ENCODE data around the gene DDC.

The DDC gene, protein sequence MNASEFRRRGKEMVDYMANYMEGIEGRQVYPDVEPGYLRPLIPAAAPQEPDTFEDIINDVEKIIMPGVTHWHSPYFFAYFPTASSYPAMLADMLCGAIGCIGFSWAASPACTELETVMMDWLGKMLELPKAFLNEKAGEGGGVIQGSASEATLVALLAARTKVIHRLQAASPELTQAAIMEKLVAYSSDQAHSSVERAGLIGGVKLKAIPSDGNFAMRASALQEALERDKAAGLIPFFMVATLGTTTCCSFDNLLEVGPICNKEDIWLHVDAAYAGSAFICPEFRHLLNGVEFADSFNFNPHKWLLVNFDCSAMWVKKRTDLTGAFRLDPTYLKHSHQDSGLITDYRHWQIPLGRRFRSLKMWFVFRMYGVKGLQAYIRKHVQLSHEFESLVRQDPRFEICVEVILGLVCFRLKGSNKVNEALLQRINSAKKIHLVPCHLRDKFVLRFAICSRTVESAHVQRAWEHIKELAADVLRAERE

DNA sequence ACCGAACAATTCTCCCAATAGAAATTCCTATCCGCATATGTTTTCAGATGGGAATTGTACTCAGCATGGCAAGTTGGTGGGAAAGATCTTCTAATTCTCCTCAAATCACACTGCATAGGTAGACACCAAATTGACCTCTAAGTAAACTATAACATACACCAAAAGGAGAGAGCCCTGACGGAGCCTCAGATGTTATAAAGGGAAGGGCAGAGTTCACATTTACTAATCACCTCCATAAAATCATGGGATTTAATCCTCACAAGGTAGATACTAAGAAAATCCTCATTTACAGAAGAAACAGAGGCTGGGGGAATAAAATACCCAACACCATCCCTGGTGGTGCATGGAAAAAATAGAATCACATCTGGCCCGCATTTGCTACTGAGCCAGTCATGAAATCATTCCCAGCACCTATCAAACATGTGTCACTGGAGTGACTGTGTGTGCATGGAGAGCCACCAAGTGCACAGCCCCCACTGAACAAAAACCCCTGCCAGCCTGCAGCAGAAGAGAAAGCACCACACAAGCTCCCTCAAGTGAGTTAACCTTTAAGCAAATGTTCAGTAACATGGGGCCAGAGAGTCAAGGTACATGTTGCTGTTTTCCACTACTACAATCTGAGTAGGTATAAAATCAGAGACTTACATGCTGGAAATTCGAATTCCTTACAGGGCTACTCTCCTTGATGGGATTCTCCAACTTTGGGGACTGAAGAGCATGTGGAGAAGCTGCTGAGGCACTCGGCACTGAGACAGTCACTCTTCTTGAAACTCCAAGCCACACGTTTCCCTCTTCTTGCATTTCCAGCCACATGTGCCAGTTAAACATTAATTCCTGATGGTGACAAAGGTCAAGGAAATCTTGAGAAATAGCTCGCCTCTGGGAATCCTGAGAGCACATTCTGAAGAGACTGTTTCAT, at the start of gene DDC:
Gene DDC (minus strand): TSS at position 766 of the 919 bp plus-strand sequence. CDS start 21,320 bp downstream, outside the sequence.
- DNase-seq, result no peak

DNA sequence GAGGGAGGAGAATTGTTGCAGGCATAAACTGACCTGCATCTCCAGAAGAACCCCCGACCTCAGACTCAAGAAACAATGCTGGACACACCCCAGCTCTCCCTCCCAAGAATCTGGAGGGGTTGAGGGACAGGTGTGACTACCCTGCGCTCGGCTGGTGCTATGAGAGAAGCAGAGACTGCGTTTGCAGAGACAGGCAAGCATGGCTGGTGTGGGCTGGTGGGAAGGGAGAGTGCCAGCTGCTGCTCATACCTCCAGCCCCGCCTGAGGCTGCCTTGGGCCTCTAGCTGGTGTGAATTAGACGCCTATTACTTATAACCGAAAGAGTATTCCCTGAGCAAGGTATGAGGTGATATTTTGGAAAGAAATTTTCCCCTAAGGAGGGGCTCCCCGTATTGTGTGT, 48.3 kb upstream of the DDC start:
- DNase-seq, result no peak

DNA sequence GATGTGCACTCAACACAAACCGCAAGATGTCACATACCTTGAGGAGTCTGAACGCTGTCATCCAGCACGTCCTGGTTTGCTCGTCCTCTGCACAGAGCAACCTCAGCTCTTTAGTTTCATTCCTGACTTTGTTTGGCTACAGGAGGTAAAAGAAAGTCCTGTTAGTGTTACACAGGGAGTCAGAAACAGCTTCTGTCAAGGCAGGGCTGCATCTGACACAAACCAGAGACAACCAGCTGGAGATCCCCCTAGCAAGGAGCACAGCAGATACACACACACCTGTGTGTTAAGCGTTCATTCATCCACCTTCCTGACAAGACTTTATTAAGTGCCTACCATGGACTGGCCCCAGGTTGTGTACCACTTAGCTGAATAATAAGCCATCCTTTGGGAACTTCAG, 47.5 kb upstream of the DDC start:
- DNase-seq, result no peak

- peak; percentile 42 to 66 for DNase-seq
Observed at GRCh38 chr7:50610521-50611277, 45.5 kb upstream of the DDC start.

GRCh38 chr7:50608196-50608906, 43.1 kb upstream of the DDC start:
- peak in 1 of 2 donors; percentile 45 for DNase-seq

GRCh38 chr7:50607524-50608125, 42.4 kb upstream of the DDC start:
- no peak for DNase-seq

- DNase-seq, result no peak
Observed at GRCh38 chr7:50605059-50605458, 39.9 kb upstream of the DDC start.

GRCh38 chr7:50603287-50603686, 38.1 kb upstream of the DDC start:
- DNase-seq, result no peak

DNA sequence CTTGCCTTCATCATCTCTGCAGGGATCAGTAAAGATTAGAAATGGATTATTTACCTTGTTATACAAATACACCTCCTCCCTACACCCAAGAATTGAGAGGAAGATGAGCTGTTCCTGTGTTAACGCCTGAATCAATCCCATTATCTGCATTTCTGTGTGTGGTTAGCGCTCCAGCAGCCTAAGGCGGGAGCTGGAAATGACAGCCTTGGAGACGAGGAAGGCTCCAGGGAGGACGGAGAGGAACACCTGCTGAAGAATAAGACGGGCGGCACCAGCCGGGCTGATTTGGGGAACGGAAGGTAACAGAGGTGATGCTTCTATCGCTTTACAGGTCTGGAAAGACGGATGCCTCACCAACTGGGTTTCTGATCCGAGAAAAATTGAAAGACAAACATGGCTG, 34.2 kb upstream of the DDC start:
- DNase-seq, result no peak

GRCh38 chr7:50598460-50599343, 33.5 kb upstream of the DDC start:
- DNase-seq, result no peak

- no peak for DNase-seq
Observed at GRCh38 chr7:50596484-50596883, 31.3 kb upstream of the DDC start.

- DNase-seq, result peak; percentile 21 to 45
Observed at GRCh38 chr7:50595491-50596102, 30.4 kb upstream of the DDC start.

GRCh38 chr7:50594734-50595485, 29.7 kb upstream of the DDC start:
- no peak for DNase-seq

DNA sequence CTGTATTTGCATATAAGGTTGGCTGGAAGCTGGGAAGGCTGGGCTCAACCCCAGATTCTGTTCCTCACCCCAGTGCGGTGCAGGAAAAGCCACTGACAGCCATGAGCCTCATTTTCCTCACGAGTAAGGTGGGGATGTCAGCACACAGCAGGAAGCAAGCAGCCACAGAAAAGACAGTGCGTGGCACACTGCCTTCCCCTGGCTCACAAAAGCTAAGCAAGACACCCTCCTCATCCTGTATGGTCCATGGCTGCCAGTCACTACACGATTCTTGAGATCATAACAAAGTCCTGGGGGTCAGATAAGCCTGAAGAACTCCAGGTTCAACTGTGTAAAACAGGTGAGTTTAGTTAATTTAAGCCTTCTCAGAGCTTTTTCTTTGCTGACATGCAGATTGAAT, 28.9 kb upstream of the DDC start:
- no peak for DNase-seq

- DNase-seq, result no peak
Observed at GRCh38 chr7:50592940-50593339, 27.7 kb upstream of the DDC start.

DNA sequence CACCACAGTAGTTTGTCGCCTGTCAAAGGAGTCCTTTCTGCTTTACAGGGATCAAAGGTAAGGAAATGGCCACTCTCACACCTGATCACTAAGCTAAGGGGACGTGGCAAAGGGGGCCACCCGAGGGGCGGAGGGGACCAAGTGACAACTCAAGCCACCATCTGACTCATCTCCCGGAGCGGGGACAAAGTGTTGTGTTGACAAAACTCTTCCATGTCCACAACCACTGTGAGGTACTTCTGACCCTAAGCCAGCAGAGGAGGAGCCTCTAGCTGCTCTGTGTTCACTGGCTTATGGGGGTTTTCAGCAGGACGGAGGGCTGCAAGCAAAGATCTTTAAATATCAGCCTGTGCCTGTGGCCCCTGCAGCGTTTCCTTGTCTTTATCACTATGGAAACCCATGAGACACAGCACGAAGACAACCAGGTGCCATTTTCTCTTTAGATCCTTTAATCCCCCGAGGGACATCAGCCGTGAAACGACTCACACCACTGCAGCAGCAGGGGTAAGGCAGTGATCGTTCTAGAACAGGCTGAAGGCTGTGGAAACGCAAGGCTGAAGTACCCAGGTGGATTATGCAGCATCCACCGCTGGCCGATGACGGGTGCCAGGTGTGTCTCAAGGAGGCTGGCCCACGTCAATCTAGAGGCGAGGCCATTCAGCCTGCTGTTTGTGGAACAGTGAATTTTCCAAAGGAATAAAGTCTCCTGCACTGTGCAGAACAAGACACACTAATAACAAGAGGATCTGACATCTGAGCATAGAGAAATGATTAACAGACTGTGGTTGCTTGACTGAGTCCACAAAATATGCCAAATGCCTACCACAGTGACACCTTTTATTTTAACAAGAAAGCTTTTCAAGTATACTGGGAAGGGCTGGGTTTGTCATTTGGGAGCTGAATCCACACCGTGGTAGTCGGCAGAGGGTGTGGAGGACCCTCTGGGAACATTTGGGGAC, 26.6 kb upstream of the DDC start:
- no peak for DNase-seq

- DNase-seq, result no peak
Observed at GRCh38 chr7:50591098-50591479, 25.9 kb upstream of the DDC start.

DNA sequence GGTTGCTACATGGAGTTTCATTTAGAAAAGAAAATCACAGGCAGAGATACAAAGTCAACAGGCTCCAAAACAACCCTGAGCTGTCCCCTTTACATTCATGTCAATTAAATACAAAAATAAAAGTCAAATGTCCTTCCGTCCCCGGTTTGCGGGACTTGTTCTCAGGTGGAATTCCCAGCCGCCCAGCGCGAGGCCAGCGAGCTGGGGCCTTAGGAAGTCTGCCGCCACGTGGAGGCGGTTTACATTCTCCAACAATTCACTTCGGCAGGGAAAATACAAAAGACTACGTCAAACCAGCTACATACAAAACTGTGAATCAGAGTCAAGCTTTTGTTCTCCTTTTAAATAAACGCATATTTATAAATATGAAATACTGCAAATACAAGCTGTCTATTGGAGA, 25.3 kb upstream of the DDC start:
- no peak for DNase-seq
